ENCODE results near the gene MICAL2. TPM values are rescaled to one million over a fixed set of nuclear protein-coding genes. Genes with fewer than 3 reads are reported as not detected.

Gene MICAL2
- total and polyA plus RNA-seq, 2 of the 8 experiments (the other 6 are each of a cell fraction or from before 2014, with no cell fraction given) = 1.3 to 4.1 TPM

GRCh38 chr11:12200991-12201985 is 90.9 kb downstream of the MICAL2 start:
- FAIRE-seq (no peak), DNase-seq (ENCODE audit: low read depth in 1 of 2, low spot score in 2 of 2) (no peak)
- H2BK15ac ChIP-seq (ENCODE audit: low read length) = no peak overlapping the region
- peaks cover 0 to 3% (median under 1%) of the 10 kb centered on the region in 4 experiments; a peak in 3 of 7 replicates for H3K4me1 ChIP-seq (replicated peaks in 1 of 4; ENCODE audit: control insufficient read depth in 3 of 4, insufficient read depth in 4 of 4, low read length in 3 of 4)
- H3K9me3 ChIP-seq (ENCODE audit: insufficient read depth in 2 of 2, low read depth in 1 of 2, low read length in 1 of 2) = no peaks in the 10 kb centered on the region
- no peak overlapping the region for H3K23ac ChIP-seq (ENCODE audit: insufficient read length)
- H4K5ac ChIP-seq (ENCODE audit: insufficient read length, low read depth, low read length) = no peak overlapping the region
- H3K56ac ChIP-seq (replicated peaks; ENCODE audit: insufficient read length, low read depth, low read length) = no peak overlapping the region
- no peak overlapping the region for H3K4me3 ChIP-seq (ENCODE audit: extremely low read depth in 1 of 4, insufficient read depth in 2 of 4, low read depth in 3 of 4, low read length in 4 of 4)
- WGBS, 2 experiments (ENCODE audit: extremely low coverage in 1 of 2, insufficient coverage in 1 of 2, insufficient read length in 1 of 2, insufficient replicate concordance in 2 of 2, low coverage in 1 of 2, low lambda C conversion rate in 2 of 2, missing lambda C conversion rate in 1 of 2) = 87% methylated on average over 18 of the region's 18 CpGs; no CpG with 5 or more reads in 1 of the 2 experiments
- ChIA-PET CTCF (ENCODE audit: partially characterized antibody) (interaction anchor here (1.0 to 1.1 kb wide), 2 partner anchors 35 to 110 kb away, joined by 3 to 6 read pairs; no protein-coding TSS in a partner anchor), POLR2A (ENCODE audit: partially characterized antibody) (no interaction called here)
- no peak overlapping the region for H3K18ac ChIP-seq (ENCODE audit: extremely low read depth, low read length)
- no peak overlapping the region for H2BK20ac ChIP-seq (ENCODE audit: low read length)
- no peaks in the 10 kb centered on the region; the same call in 1 of the 2 replicates for H3K23me2 ChIP-seq (ENCODE audit: low read depth, low read length)
- H2BK12ac ChIP-seq (ENCODE audit: low read depth, low read length) = no peak overlapping the region
- no peak overlapping the region; the same call in 1 of the 2 replicates for H2AFZ ChIP-seq (ENCODE audit: low read length)
- no peaks in the 10 kb centered on the region for H3K36me3 ChIP-seq (ENCODE audit: control insufficient read depth in 2 of 4, insufficient read depth in 4 of 4, low read length in 3 of 4)
- no peak overlapping the region for H3K27ac ChIP-seq (ENCODE audit: low read depth, low read length)
- H3K9ac ChIP-seq (replicated peaks in 1 of 4; ENCODE audit: extremely low read depth in 1 of 4, low read depth in 3 of 4, low read length in 3 of 4) = no peak overlapping the region
- no peaks in the 10 kb centered on the region for H3K79me2 ChIP-seq (ENCODE audit: control insufficient read depth in 1 of 2, insufficient read depth in 2 of 2, low read length in 2 of 2)
- no peaks in the 10 kb centered on the region for H4K20me1 ChIP-seq (replicated peaks in 1 of 2; ENCODE audit: control insufficient read depth in 1 of 2, insufficient read depth in 2 of 2, low read length in 2 of 2)
- H2AK5ac ChIP-seq (ENCODE audit: low read depth, low read length) = no peak overlapping the region
- no peak overlapping the region for H3K4me2 ChIP-seq (ENCODE audit: insufficient read depth in 1 of 2, low read depth in 2 of 2, low read length in 2 of 2)
- H2BK5ac ChIP-seq (ENCODE audit: low read depth, low read length) = no peak overlapping the region
- no peak overlapping the region for H3K4ac ChIP-seq (replicated peaks; ENCODE audit: insufficient read length, low read depth, low read length)
- H2BK120ac ChIP-seq (replicated peaks; ENCODE audit: low read depth, low read length) = no peak overlapping the region
- H4K8ac ChIP-seq (ENCODE audit: extremely low read depth, insufficient read depth, low read length) = no peak overlapping the region
- no peaks in the 10 kb centered on the region; a peak in 1 of 7 replicates for H3K27me3 ChIP-seq (replicated peaks in 1 of 4; ENCODE audit: control insufficient read depth in 3 of 4, extremely low read depth in 1 of 4, insufficient read depth in 3 of 4, low read length in 3 of 4)
- no peaks in the 10 kb centered on the region for H3K79me1 ChIP-seq (ENCODE audit: low read depth, low read length)
- H3K14ac ChIP-seq (ENCODE audit: insufficient read length) = no peak overlapping the region
- H4K91ac ChIP-seq (replicated peaks; ENCODE audit: insufficient read length, low read length) = no peak overlapping the region
- no peak for TF ChIP-seq E2F6 (IDR thresholded peaks at IDR 0.05)
- TF ChIP-seq BACH1 (IDR thresholded peaks at IDR 0.05; ENCODE audit: low read length) = no peak
- TF ChIP-seq RXRA (IDR thresholded peaks at IDR 0.05; ENCODE audit: insufficient read depth, low read depth, low read length) = no peak
- no peak for TF ChIP-seq SIN3A (conservative IDR thresholded peaks at IDR 0.05 in 1 of 2, IDR thresholded peaks at IDR 0.05 in 1 of 2; ENCODE audit: low read depth in 1 of 2, low read length in 2 of 2)
- TF ChIP-seq TEAD4 (IDR thresholded peaks at IDR 0.05; ENCODE audit: low read depth, low read length) = no peak
- no peak for TF ChIP-seq SAP30 (IDR thresholded peaks at IDR 0.05; ENCODE audit: insufficient read depth, insufficient replicate concordance, low read length)
- no peak for TF ChIP-seq KDM5A (IDR thresholded peaks at IDR 0.05; ENCODE audit: low read length)
- TF ChIP-seq SIRT6 (IDR thresholded peaks at IDR 0.05; ENCODE audit: low read length) = no peak
- TF ChIP-seq BCL11A (IDR thresholded peaks at IDR 0.05; ENCODE audit: low read depth in 2 of 2, low read length in 2 of 2) = no peak
- TF ChIP-seq RBBP5 (IDR thresholded peaks at IDR 0.05; ENCODE audit: borderline replicate concordance, low read depth, low read length) = no peak

Measured in H1 (cell line).